DMS79 (cell line): ENCODE measurements around the gene STYXL1.

ENCODE experiments used
- DNase-seq: peaks from one replicate; lab custom pipeline; 2025; lab: John Stamatoyannopoulos, UW

Gene STYXL1

DNA sequence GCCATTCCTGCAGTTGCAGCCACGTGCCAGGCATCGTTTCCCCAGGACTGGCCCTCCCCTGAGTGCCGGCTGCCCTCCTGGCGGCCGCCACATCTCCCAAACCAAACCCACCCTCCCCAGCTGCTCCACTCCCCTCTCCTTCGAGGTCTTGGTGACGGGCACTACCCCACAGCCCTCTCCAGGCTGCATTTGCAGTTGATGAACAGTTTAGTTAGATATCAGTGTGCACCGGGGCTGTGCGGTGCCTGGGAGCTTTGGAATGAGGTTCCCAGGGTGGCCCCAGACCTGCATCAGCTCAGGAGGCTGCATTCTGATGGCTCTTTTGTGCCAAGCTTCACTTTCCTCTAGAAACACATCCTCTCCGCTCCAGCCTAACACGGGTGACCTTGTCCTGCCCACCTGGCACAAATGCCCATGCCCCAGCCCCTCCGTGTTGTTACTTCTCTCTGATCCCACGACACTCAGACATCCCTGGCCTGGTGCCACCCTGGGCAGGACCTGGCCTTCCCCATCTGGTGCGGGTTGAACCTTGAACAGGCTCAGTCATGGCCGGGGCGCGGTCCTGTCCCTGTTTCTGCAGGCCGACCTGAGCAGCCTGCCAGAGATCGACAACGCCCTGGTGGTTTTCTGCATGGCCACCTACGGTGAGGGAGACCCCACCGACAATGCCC, 67.9 kb downstream of the STYXL1 start:
- no peak for DNase-seq

DNA sequence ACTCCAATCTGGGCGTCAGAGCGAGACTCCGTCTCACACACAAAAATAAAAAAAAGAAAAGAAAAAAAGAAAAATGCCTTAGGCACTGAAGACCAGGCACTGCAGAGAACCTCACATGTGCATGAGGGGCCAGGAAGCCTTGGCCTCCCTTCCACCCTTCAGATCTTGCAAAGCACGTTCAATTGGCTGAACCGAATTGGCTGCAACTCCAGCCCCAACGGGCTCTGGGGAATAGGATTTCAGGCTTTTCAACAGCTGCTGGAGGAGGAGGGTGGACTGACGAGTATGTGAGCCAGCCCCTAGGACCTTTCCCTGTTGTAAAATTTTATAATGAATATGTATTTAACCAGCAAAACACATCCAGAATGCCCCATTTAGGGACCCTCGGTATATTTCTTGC, 70.1 kb downstream of the STYXL1 start:
- DNase-seq = peak; percentile 35

DNA sequence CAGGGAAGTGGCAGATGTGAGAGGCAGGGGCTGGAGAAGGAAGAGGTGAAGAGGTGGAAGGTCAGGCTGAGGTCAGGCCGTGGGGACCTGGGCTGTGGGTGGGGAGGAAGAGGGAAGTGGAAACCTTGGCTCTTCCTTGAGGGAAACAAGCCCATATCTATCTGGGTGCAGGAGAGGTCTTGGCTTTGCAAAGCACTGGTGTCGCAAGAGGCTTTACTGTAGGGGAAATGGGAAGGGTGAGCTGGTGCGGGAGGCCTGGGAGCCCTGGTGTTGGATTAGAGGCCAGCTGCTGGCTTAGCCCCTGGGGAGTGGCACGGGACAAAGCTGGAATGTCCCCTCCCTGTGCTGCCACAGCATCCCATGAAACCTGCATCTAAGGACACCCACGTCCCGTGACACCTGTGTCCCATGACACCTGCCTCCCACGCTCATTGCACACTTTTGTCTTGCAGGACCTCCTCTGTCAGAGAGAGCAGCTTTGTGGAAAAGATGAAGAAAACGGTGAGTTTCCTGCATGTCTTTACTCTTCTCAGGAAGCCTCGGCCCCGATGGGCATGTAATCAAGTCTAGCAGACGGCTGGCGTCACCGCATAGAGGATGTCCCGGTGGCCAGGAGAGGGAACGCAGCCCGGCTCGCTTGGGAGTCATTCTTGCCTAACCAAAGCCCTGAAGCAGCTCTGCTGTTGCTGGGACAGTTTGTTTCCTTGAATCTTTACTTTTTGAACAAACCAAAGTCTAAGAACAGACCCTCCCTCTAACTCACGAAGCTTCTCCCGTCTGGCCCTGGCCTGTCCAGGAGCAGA, 75.6 kb downstream of the STYXL1 start:
- no peak for DNase-seq

- DNase-seq = no peak
These were observed 76.4 kb downstream of the STYXL1 start for GRCh38 chr7:75971309-75971960.

GRCh38 chr7:75969704-75970498, 77.9 kb downstream of the STYXL1 start:
- DNase-seq = no peak

- no peak for DNase-seq
These were observed 78.6 kb downstream of the STYXL1 start for GRCh38 chr7:75969182-75969581.

DNA sequence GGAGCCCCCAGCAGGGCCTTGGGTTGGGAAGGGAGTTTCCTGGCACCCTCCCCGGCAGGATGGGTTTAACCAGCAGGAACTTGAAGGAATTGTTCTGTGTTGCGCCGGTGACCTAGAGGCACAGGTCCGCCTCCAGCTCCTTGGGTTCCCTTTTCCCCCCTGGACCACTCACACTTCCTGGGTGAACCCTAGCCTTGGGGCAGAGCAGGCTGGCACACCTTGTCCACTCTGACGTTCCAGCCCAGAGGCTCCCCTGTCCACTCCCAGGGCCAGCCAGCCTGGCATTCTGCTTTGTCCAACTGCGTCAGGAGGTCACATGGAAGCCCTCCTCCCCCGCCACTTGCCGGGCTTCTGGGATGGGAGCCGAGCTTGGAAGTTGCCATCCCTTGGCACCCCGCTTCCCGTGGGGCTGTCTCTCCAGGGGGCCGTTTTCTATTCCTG, 79.2 kb downstream of the STYXL1 start:
- DNase-seq = no peak

DNA sequence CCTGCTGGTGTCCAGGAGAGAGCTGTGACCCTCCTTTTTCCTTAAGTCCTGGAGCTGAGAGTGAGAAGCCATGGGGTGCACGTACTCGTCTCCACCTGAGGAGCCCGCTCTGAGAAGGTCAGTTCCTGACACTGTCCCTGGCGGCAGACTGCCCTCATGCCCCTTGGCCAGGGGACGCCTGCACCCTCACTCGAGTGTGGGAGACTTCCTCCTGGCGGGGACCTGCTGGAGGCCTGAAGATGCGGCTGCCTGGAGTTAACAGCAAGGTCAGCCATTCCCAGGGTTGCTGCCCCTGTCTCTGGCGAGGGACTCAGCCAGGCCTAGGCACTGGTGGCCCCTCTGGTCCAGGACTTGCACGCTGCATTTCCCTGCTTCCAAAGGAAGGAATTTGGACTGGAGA, 79.8 kb downstream of the STYXL1 start:
- no peak for DNase-seq

DNA sequence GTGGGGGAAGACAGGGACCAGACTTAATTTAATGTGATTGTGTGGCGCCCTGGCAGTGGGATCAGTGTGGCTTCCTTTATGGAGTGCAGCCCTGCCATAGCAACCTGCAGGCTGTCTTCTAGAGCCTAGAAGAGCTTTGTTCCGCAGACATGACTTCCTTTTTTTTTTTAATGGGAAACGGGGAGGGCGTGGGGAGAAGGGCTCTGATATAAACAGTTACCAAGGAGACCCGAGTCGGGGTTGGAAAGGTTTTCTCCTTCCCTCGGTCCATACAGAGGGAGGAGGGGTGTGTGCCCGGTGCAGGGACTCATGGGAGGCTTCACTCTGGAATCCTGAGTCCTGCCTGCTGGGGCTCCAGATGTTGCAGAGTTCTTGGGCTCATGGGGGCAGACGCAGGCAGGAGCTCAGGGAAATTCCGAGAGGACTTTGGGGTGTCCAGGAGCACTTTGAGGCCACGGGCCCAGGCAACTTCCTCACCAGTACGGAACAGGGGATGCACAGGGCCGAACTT, 80.3 kb downstream of the STYXL1 start:
- DNase-seq = no peak

GRCh38 chr7:75967055-75967454, 80.7 kb downstream of the STYXL1 start:
- DNase-seq = no peak

- DNase-seq = no peak
These were observed 81.4 kb downstream of the STYXL1 start for GRCh38 chr7:75966190-75966961.

GRCh38 chr7:75965617-75966016, 82.2 kb downstream of the STYXL1 start:
- no peak for DNase-seq

- DNase-seq = no peak
These were observed 84.3 kb downstream of the STYXL1 start for GRCh38 chr7:75963381-75963995.

DNA sequence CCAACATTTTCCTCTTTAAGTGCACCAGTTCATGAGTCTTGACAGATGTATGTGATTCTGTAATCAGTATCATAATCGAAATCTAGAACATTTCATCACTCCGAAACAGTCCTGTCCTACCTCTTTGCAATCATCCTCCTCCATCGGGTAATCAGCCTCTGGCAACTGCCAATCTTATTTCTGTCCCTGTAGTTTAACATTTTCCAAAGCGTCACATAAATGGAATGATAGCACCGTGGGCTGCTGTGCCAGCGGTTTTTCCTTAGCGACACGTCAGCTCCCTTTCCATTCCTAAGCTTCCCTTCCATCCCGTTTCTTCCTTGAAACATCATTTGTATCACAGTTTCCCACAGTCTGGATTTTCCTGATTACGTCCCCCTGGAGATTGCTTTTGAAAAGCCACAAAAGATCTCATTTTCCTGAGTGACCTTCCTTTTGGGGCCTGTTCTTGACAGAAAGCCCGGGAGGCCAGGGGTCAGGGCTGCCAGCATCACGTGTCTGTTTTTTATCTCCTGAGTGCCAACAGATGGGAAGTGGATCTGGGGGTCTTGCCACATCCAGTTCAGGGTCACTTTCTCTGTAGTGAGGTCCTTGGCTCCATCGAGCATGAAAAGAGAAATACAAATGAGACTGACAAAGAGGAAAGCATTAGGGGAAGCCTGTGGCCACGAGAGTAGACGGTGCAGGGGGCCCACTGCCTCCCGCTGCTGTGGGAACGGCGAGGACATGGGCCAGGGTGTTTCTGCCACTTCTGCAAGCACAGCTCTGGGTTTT, 85.0 kb downstream of the STYXL1 start:
- no peak for DNase-seq

DNA sequence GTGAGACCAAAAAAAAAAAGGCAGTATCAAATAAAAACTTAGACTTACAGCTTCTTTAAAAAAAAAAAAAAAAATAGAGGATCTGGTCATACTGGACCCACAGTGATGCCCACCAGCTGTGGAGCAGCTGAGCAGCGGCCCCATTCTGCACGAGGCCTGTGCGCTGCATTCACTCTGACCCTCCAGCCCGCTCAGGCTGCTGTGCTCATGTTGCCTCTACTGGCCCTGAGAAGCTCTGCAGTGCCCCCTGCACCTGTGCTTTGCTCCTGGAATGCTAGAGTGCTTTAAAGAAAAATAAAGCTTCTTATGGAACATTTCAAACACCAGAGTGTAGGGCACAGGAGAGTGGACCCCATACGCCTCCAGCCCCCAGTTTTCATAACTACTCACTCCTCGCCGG, 86.6 kb downstream of the STYXL1 start:
- no peak for DNase-seq

- no peak for DNase-seq
These were observed 87.4 kb downstream of the STYXL1 start for GRCh38 chr7:75960372-75960771.

- no peak for DNase-seq
These were observed 88.8 kb downstream of the STYXL1 start for GRCh38 chr7:75958802-75959543.

GRCh38 chr7:75957021-75957736, 90.6 kb downstream of the STYXL1 start:
- no peak for DNase-seq
